Measurements from ENCODE around the gene TMEM201.

DNA sequence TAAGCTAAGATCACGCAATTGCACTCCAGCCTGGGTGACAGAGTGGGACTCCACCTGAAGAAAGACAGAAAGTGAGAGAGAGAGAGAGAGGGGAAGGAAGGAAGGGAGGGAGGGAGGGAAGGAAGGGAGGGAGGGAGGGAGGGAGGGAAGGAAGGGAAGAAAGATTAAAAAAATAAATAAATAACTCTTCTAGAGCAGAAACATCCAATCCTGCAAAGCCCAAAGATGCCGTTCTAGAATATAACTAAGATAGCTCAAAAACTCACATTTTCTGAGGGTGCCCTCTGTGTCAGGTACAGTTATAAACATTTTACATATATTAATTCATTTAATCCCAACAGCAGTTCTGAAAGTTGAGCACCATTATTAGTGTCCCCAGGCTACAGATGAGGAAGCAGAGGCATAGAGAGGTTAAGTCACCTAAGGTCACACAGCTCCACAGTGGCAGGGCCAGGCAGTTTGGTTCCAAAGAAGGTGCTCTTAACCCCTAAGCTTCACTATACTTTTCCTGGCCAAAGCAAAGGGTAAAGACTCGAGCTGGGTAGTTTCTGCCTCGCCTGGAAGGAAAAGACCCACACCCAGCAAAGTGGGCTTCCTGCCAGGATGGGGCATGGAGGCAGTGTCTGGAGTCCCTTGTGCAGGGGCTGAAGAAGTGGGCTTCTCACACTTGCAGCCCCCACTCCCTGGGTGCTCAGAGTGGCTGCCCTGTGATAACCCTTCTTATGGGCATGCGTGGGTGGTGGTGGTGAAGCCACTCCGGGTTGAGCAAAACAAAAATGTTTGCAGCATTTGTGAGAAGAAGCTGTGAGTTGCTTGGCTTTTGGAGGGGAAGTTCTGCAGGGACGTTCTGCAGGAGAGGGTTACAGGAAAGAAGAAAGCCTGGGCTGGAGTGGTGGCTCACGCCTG lies 54.9 kb downstream of the TMEM201 start:
- TF ChIP-seq, protein P1, sequence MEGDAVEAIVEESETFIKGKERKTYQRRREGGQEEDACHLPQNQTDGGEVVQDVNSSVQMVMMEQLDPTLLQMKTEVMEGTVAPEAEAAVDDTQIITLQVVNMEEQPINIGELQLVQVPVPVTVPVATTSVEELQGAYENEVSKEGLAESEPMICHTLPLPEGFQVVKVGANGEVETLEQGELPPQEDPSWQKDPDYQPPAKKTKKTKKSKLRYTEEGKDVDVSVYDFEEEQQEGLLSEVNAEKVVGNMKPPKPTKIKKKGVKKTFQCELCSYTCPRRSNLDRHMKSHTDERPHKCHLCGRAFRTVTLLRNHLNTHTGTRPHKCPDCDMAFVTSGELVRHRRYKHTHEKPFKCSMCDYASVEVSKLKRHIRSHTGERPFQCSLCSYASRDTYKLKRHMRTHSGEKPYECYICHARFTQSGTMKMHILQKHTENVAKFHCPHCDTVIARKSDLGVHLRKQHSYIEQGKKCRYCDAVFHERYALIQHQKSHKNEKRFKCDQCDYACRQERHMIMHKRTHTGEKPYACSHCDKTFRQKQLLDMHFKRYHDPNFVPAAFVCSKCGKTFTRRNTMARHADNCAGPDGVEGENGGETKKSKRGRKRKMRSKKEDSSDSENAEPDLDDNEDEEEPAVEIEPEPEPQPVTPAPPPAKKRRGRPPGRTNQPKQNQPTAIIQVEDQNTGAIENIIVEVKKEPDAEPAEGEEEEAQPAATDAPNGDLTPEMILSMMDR (IDR thresholded peaks at IDR 0.05; ENCODE audit: low read depth, low read length, missing input control) = no peak
- TF ChIP-seq TAF1 (conservative IDR thresholded peaks at IDR 0.05) = no peak
